Measurements from ENCODE around the gene PTGDS.

- TF ChIP-seq, protein P1, sequence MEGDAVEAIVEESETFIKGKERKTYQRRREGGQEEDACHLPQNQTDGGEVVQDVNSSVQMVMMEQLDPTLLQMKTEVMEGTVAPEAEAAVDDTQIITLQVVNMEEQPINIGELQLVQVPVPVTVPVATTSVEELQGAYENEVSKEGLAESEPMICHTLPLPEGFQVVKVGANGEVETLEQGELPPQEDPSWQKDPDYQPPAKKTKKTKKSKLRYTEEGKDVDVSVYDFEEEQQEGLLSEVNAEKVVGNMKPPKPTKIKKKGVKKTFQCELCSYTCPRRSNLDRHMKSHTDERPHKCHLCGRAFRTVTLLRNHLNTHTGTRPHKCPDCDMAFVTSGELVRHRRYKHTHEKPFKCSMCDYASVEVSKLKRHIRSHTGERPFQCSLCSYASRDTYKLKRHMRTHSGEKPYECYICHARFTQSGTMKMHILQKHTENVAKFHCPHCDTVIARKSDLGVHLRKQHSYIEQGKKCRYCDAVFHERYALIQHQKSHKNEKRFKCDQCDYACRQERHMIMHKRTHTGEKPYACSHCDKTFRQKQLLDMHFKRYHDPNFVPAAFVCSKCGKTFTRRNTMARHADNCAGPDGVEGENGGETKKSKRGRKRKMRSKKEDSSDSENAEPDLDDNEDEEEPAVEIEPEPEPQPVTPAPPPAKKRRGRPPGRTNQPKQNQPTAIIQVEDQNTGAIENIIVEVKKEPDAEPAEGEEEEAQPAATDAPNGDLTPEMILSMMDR (IDR thresholded peaks at IDR 0.05): no peak
- TF ChIP-seq ZFX (IDR thresholded peaks at IDR 0.05; ENCODE audit: borderline replicate concordance): no peak
Measured at GRCh38 chr9:136960212-136960937, 16.9 kb upstream of the PTGDS start.
